Measurements from ENCODE around the gene COX10. TPM values are rescaled to one million over a fixed set of nuclear protein-coding genes. Genes with fewer than 3 reads are reported as not detected.
A peak's percentile ranks its signal among the peaks of the same experiment; 100 is the strongest.

COX10 gene
- total and polyA plus RNA-seq, 5 donors: 17.9 to 40.2 (median 33.5) TPM

GRCh38 chr17:14070344-14070984, 1.2 kb downstream of the COX10 start:
- intact Hi-C loops (cut with DNase I): no loop called here
- DNase-seq (no peak), ATAC-seq (no peak)
- Histone ChIP-seq H3K4me1 (ENCODE audit: control insufficient read depth, insufficient read depth, low read length) (no peaks in the 10 kb centered on the region), H3K4me3 (ENCODE audit: low read length) (peak overlapping the region; percentile 80), H3K27ac (ENCODE audit: low read length) (no peak overlapping the region), H3K9me3 (ENCODE audit: control insufficient read depth, low read length) (no peaks in the 10 kb centered on the region), H3K27me3 (ENCODE audit: control insufficient read depth, insufficient read depth) (no peaks in the 10 kb centered on the region)
- 61% methylated on average over 6 of the region's 6 CpGs for WGBS

- Histone ChIP-seq H3K9me3 (ENCODE audit: control insufficient read depth, low read length) (no peaks in the 10 kb centered on the region), H3K4me1 (ENCODE audit: control insufficient read depth, insufficient read depth, low read length) (no peaks in the 10 kb centered on the region), H3K4me3 (ENCODE audit: low read length) (no peak overlapping the region), H3K27me3 (ENCODE audit: control insufficient read depth, insufficient read depth) (no peaks in the 10 kb centered on the region), H3K27ac (ENCODE audit: low read length) (no peak overlapping the region)
- no peak for DNase-seq
- intact Hi-C loops (cut with DNase I): no loop called here
- ATAC-seq: no peak
- whole genome bisulfite sequencing: 86% methylated on average over 5 of the region's 5 CpGs
Observed at GRCh38 chr17:14072881-14073280, 3.6 kb downstream of the COX10 start.

GRCh38 chr17:14078027-14078426, 8.7 kb downstream of the COX10 start:
- WGBS: 49% methylated on average over 3 of the region's 3 CpGs
- DNase-seq: peak in 2 of 3 donors; percentile 55 to 71

GRCh38 chr17:14080847-14081251, 11.5 kb downstream of the COX10 start:
- Histone ChIP-seq H3K9me3 (ENCODE audit: control insufficient read depth, low read length) (no peaks in the 10 kb centered on the region), H3K27ac (ENCODE audit: low read length) (no peak overlapping the region), H3K4me1 (ENCODE audit: control insufficient read depth, insufficient read depth, low read length) (peaks cover 2% of the 10 kb centered on the region), H3K4me3 (ENCODE audit: low read length) (no peak overlapping the region), H3K27me3 (ENCODE audit: control insufficient read depth, insufficient read depth) (no peaks in the 10 kb centered on the region)
- WGBS: 86% methylated on average over 4 of the region's 4 CpGs
- DNase-seq: no peak
- ATAC-seq: no peak
- intact Hi-C loops (cut with DNase I): no loop called here

More at GRCh38 chr17:14078027-14078426, 8.7 kb downstream of the COX10 start:
- H3K9me3 ChIP-seq (ENCODE audit: control insufficient read depth, low read length): no peaks in the 10 kb centered on the region
- H3K4me1 ChIP-seq (ENCODE audit: control insufficient read depth, insufficient read depth, low read length): peaks cover 2% of the 10 kb centered on the region
- no peaks in the 10 kb centered on the region for H3K27me3 ChIP-seq (ENCODE audit: control insufficient read depth, insufficient read depth)
- peak; percentile 76 to 96 for ATAC-seq
- no peak overlapping the region for H3K4me3 ChIP-seq (ENCODE audit: low read length)
- intact Hi-C loops (cut with DNase I): no loop called here
- H3K27ac ChIP-seq (ENCODE audit: low read length): no peak overlapping the region

- Histone ChIP-seq H3K4me1 (ENCODE audit: control insufficient read depth, insufficient read depth, low read length) (peaks cover 2% of the 10 kb centered on the region), H3K9me3 (ENCODE audit: control insufficient read depth, low read length) (no peaks in the 10 kb centered on the region), H3K27me3 (ENCODE audit: control insufficient read depth, insufficient read depth) (no peaks in the 10 kb centered on the region), H3K4me3 (ENCODE audit: low read length) (no peak overlapping the region), H3K27ac (ENCODE audit: low read length) (no peak overlapping the region)
- DNase-seq (peak in 1 of 3 donors; percentile 19), ATAC-seq (no peak)
- WGBS: 96% methylated on average over 8 of the region's 8 CpGs
- intact Hi-C loops (cut with DNase I): no loop called here
Observed at GRCh38 chr17:14082848-14083247, 13.5 kb downstream of the COX10 start.

GRCh38 chr17:14084955-14085354, 15.7 kb downstream of the COX10 start:
- no peak overlapping the region for H3K27ac ChIP-seq (ENCODE audit: low read length)
- H3K4me1 ChIP-seq (ENCODE audit: control insufficient read depth, insufficient read depth, low read length): peaks cover 2% of the 10 kb centered on the region
- no peaks in the 10 kb centered on the region for H3K9me3 ChIP-seq (ENCODE audit: control insufficient read depth, low read length)
- 99% methylated on average over 2 of the region's 2 CpGs for WGBS
- no peak overlapping the region for H3K4me3 ChIP-seq (ENCODE audit: low read length)
- no peaks in the 10 kb centered on the region for H3K27me3 ChIP-seq (ENCODE audit: control insufficient read depth, insufficient read depth)
- DNase-seq (no peak), ATAC-seq (no peak)
- intact Hi-C loops (cut with DNase I): no loop called here

GRCh38 chr17:14086189-14086588, 16.9 kb downstream of the COX10 start:
- 95% methylated on average over 2 of the region's 2 CpGs for WGBS
- no peak for DNase-seq
- Histone ChIP-seq H3K27me3 (ENCODE audit: control insufficient read depth, insufficient read depth) (no peaks in the 10 kb centered on the region), H3K4me3 (ENCODE audit: low read length) (no peak overlapping the region), H3K27ac (ENCODE audit: low read length) (no peak overlapping the region), H3K4me1 (ENCODE audit: control insufficient read depth, insufficient read depth, low read length) (peaks cover 2% of the 10 kb centered on the region), H3K9me3 (ENCODE audit: control insufficient read depth, low read length) (no peaks in the 10 kb centered on the region)
- ATAC-seq: no peak
- intact Hi-C loops (cut with DNase I): no loop called here

GRCh38 chr17:14089179-14089578, 19.9 kb downstream of the COX10 start:
- intact Hi-C loops (cut with DNase I): no loop called here
- 91% methylated on average over 1 of the region's 1 CpG for WGBS

GRCh38 chr17:14091367-14091766, 22.1 kb downstream of the COX10 start:
- no peak for ATAC-seq
- Histone ChIP-seq H3K4me3 (ENCODE audit: low read length) (no peak overlapping the region), H3K9me3 (ENCODE audit: control insufficient read depth, low read length) (no peaks in the 10 kb centered on the region), H3K27me3 (ENCODE audit: control insufficient read depth, insufficient read depth) (no peaks in the 10 kb centered on the region), H3K27ac (ENCODE audit: low read length) (no peak overlapping the region), H3K4me1 (ENCODE audit: control insufficient read depth, insufficient read depth, low read length) (no peaks in the 10 kb centered on the region)
- intact Hi-C loops (cut with DNase I): no loop called here
- 81% methylated on average over 4 of the region's 4 CpGs for WGBS
- no peak for DNase-seq

More at GRCh38 chr17:14089179-14089578, 19.9 kb downstream of the COX10 start:
- Histone ChIP-seq H3K27me3 (ENCODE audit: control insufficient read depth, insufficient read depth) (no peaks in the 10 kb centered on the region), H3K4me1 (ENCODE audit: control insufficient read depth, insufficient read depth, low read length) (no peaks in the 10 kb centered on the region), H3K9me3 (ENCODE audit: control insufficient read depth, low read length) (no peaks in the 10 kb centered on the region), H3K27ac (ENCODE audit: low read length) (no peak overlapping the region), H3K4me3 (ENCODE audit: low read length) (no peak overlapping the region)
- ATAC-seq: no peak
- no peak for DNase-seq

GRCh38 chr17:14092808-14093207, 23.5 kb downstream of the COX10 start:
- no peak overlapping the region for H3K27ac ChIP-seq (ENCODE audit: low read length)
- no peaks in the 10 kb centered on the region for H3K9me3 ChIP-seq (ENCODE audit: control insufficient read depth, low read length)
- DNase-seq: no peak
- intact Hi-C loops (cut with DNase I): no loop called here
- no peak overlapping the region for H3K4me3 ChIP-seq (ENCODE audit: low read length)
- H3K4me1 ChIP-seq (ENCODE audit: control insufficient read depth, insufficient read depth, low read length): no peaks in the 10 kb centered on the region
- ATAC-seq: no peak
- no peaks in the 10 kb centered on the region for H3K27me3 ChIP-seq (ENCODE audit: control insufficient read depth, insufficient read depth)
- 58% methylated on average over 1 of the region's 1 CpG for WGBS

- 87% methylated on average over 7 of the region's 7 CpGs for WGBS
- ATAC-seq (no peak), DNase-seq (no peak)
- H3K27ac ChIP-seq (ENCODE audit: low read length): no peak overlapping the region
- intact Hi-C loops (cut with DNase I): no loop called here
- H3K4me1 ChIP-seq (ENCODE audit: control insufficient read depth, insufficient read depth, low read length): no peaks in the 10 kb centered on the region
- H3K9me3 ChIP-seq (ENCODE audit: control insufficient read depth, low read length): no peaks in the 10 kb centered on the region
- no peak overlapping the region for H3K4me3 ChIP-seq (ENCODE audit: low read length)
- H3K27me3 ChIP-seq (ENCODE audit: control insufficient read depth, insufficient read depth): no peaks in the 10 kb centered on the region
Observed at GRCh38 chr17:14094676-14095601, 25.6 kb downstream of the COX10 start.

Measured in right cardiac atrium (tissue), 5 donors.